ENCODE results near the gene SHISA5. TPM values are rescaled to one million over a fixed set of nuclear protein-coding genes. Genes with fewer than 3 reads are reported as not detected.

The SHISA5 gene
- total RNA-seq, 1 experiment from 2014 or later = 174 TPM

DNA sequence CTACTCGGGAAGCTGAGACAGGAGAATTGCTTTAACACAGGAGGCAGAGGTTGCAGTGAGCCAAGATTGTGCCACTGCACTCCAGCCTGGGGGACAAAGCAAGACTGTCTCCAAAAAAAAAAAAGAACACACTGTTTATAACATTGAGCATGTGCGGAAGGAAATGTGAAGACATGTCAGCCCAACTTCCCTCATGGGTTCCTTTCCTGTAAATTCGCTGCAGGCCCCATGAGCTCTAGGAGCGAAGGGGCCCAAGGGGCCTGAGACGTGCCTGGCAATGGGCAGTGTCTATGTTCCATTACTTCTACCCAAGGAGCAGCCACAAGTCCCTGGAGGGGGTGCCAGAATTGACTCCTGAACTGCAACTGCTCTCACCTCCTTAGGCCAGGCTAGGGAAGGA is 49.4 kb upstream of the SHISA5 start:
- Mint-ChIP-seq H3K27ac (peak overlapping the region in 2 of 3 experiments; percentile 73 to 74; a peak in 2 of 7 replicates), H3K4me1 (peaks cover 33 to 41% of the 10 kb centered on the region in 2 experiments), H3K4me3 (no peak overlapping the region; a peak in 1 of 5 replicates), H3K27me3 (ENCODE audit: low read depth) (no peaks in the 10 kb centered on the region), H3K36me3 (ENCODE audit: insufficient read depth in 1 of 3, low read depth in 3 of 3) (peaks cover 9 to 45% (median 19%) of the 10 kb centered on the region in 3 experiments; a peak in 6 of 7 replicates), H3K9me3 (no peaks in the 10 kb centered on the region)
- Histone ChIP-seq H4K91ac (ENCODE audit: insufficient read length, low read depth, low read length) (no peak overlapping the region), H3K18ac (ENCODE audit: insufficient read length, low read depth, low read length) (no peak overlapping the region), H3K4me1 (ENCODE audit: insufficient read depth, low read length) (peaks cover 9% of the 10 kb centered on the region; the same call in 1 of the 2 replicates), H2BK5ac (ENCODE audit: insufficient read length, low read length) (no peak overlapping the region), H2BK12ac (ENCODE audit: insufficient read length, low read depth, low read length) (no peak overlapping the region), H3K23ac (ENCODE audit: insufficient read length, low read depth, low read length) (no peak overlapping the region), H3T11ph (ENCODE audit: low read length) (no peak overlapping the region), H3K4me2 (ENCODE audit: insufficient read depth, insufficient read length, low read length) (no peak overlapping the region), H3K56ac (ENCODE audit: insufficient read length, low read depth, low read length) (no peak overlapping the region), H4K5ac (ENCODE audit: insufficient read length, low read depth, low read length) (no peak overlapping the region), H3K9ac (ENCODE audit: extremely low read depth, insufficient read length, low read length) (no peak overlapping the region), H3K27ac (ENCODE audit: insufficient read length, low read depth, low read length) (no peak overlapping the region), H2BK15ac (ENCODE audit: low read depth, low read length) (no peak overlapping the region), H3K14ac (ENCODE audit: insufficient read depth, low read length) (no peak overlapping the region), H3K23me2 (ENCODE audit: insufficient read length, low read depth, low read length, poor library complexity, severe bottlenecking) (peaks cover 7% of the 10 kb centered on the region), H2AFZ (ENCODE audit: low read length) (no peak overlapping the region), H2AK5ac (ENCODE audit: insufficient read length, low read length) (no peak overlapping the region), H3K4ac (ENCODE audit: low read depth, low read length) (no peak overlapping the region), H3K79me2 (ENCODE audit: insufficient read depth, low read length) (peaks cover 2% of the 10 kb centered on the region; the same call in 1 of the 2 replicates), H2BK20ac (ENCODE audit: low read depth, low read length, poor library complexity, severe bottlenecking) (no peak overlapping the region), H4K8ac (replicated peaks; ENCODE audit: insufficient read length, low read depth, low read length) (no peak overlapping the region), H3K9me3 (ENCODE audit: control insufficient read depth, low read depth, low read length) (no peaks in the 10 kb centered on the region), H3K27me3 (ENCODE audit: insufficient read depth, low read length) (no peaks in the 10 kb centered on the region), H3K79me1 (ENCODE audit: insufficient read depth, low read depth, low read length, poor library complexity, severe bottlenecking) (no peaks in the 10 kb centered on the region), H4K20me1 (ENCODE audit: control insufficient read depth, insufficient read depth, insufficient read length) (no peaks in the 10 kb centered on the region), H2BK120ac (ENCODE audit: low read depth, low read length, poor library complexity, severe bottlenecking) (no peak overlapping the region)
- DNase-seq = no peak
- TF ChIP-seq, protein P1, sequence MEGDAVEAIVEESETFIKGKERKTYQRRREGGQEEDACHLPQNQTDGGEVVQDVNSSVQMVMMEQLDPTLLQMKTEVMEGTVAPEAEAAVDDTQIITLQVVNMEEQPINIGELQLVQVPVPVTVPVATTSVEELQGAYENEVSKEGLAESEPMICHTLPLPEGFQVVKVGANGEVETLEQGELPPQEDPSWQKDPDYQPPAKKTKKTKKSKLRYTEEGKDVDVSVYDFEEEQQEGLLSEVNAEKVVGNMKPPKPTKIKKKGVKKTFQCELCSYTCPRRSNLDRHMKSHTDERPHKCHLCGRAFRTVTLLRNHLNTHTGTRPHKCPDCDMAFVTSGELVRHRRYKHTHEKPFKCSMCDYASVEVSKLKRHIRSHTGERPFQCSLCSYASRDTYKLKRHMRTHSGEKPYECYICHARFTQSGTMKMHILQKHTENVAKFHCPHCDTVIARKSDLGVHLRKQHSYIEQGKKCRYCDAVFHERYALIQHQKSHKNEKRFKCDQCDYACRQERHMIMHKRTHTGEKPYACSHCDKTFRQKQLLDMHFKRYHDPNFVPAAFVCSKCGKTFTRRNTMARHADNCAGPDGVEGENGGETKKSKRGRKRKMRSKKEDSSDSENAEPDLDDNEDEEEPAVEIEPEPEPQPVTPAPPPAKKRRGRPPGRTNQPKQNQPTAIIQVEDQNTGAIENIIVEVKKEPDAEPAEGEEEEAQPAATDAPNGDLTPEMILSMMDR (conservative IDR thresholded peaks at IDR 0.05) = no peak
- WGBS (ENCODE audit: extremely low coverage, insufficient read length, low lambda C conversion rate) = no CpG with 5 or more reads among the region's 5 CpGs

Data from H9 (cell line).